ENCODE data around the gene LY6G5C.
A peak's percentile ranks its signal among the peaks of the same experiment; 100 is the strongest.

Gene LY6G5C, protein sequence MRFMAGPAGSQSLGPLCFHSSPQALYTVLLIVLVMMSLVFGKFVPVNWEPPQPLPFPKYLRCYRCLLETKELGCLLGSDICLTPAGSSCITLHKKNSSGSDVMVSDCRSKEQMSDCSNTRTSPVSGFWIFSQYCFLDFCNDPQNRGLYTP

DNA sequence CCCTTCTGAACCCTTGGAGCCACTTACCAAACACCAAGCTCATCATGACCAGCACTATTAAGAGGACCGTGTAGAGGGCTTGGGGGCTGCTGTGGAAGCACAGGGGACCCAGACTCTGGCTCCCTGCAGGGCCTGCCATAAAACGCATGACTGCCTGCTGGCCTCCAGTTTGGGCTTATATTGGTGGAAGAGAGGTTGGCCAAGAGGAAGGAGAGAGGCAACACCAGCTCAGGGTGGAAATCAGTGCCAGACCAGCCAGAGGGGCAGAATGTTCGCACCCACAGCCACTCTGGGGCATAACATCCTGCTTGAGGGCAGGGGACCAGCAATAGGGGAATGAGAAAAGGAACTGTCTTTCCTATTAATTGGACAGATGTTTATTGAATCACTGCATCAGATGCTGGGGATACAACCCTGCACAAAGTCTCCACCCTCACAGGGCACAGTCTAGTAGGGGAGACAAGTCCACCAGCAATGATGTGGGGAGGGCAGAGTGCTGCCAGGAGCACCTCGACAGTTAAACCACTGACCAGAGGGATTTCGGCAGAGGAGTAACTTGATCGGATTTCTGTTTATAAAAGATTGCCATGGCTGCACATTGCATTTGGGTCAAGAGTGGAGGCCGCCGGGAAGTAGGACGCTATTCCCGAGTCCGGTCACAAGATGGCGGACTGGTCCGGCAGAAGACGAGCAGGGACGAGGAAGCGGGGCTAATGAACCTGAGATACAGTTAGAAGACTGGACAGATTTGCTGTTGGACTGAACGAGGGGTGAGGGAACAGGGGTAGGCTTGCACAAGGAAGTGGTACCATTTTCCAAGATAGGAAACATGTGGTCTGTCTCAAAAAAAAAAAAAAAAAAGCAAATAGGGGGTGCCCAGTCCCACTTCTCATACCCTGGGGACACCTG, at the start of gene LY6G5C:
Gene LY6G5C, minus strand, starts transcription at position 842 of the 909 bp plus-strand sequence. Its CDS starts 694 bp downstream, at position 148.
- peak; percentile 90 for DNase-seq (ENCODE audit: low spot score)

DNA sequence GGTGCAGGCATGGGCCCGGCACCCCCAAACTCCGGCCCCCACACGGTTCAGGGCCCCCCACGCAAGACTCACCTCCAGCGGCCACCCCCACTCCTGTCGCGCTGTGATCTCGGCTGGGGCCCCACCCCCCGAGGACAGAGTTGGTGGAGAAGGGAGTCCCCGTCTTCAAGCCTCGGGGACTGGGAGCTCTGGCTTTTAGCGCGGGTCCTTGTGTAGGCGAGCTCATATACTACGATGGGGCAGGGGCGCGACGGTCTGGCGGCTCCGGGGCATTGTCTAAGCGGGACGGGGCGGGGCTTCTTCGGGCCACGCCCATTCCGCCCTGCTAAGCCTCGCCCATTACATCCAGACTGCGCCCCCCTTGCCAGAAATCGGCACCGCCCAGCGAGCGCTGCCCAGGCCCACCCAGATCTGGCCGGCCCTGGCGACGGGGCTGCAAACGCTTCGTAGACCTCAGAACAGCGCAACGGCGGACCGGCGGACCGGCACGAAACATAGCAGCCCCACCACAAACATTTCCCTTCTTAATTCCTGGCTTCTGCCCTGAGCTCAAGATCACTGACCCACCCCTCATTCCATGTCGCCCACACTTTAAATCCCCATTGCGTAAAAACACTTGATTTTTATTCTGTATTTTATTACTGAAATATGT, 49.2 kb upstream of the LY6G5C start:
- DNase-seq (ENCODE audit: low spot score), result peak; percentile 94

DNA sequence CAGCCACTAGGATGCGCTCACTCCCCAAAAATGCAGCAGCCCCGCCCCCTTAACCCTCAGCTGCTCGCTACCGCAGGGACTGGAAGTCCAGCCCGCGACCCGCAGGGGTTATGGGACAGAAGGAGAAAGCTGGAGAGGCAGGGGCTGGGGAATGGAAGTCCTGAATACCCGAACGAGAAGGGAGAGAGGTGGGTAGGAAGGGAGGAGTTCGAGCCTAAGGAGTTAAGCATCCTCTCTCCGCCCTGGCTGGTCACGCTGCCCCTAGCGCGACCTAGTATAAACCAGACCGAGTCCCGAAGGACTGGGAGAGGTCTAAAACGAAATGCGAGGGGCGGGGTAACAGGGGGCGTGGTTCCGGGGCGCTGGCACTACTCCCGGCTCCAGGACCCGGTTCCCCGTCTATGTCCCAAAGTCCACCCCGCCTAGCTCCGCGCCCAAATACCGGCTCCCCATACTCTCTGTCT, 48.7 kb upstream of the LY6G5C start:
- peak; percentile 95 for DNase-seq (ENCODE audit: low spot score)

DNA sequence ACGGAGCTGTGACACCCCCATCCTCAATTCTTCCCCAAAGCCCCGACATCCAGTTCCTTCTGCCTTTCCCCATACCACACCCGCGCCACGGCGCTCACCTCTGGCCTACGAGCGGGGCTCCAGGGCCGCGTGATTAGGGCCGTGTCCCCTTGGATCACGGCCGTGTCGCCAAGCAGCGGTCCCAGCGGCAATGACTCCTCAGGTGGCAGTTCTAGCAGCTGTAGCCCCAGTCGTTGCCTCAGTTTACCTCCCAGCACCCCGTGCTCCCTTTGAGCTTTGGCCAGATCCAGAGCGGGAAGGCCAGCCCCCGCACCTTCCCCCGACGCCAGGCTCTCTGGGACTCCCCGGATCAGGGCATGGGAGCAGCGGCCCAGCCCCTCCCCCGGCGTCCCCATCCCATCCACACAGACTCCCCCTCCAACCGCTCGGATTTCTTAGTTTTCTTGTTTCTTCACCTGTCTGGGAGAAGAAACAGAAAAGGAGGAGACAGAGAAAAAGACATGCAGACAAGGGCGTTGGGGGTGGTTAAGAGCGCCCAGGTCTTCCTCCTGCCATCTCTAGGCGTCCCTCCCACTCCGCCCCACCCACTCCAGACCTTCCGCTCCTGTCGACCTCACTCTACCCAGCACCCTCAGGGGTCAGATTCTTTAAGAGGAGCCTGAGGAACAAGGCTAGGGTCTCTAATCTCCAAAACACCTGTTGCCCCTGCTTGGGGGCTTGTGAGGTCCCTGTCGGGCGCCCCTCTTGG, 48.1 kb upstream of the LY6G5C start, which contains the start of gene DDAH2:
Gene DDAH2, minus strand, starts transcription at position 533 of the 748 bp plus-strand sequence. Its CDS starts 138 bp downstream, at position 395.
- DNase-seq (ENCODE audit: low spot score), result no peak

DNA sequence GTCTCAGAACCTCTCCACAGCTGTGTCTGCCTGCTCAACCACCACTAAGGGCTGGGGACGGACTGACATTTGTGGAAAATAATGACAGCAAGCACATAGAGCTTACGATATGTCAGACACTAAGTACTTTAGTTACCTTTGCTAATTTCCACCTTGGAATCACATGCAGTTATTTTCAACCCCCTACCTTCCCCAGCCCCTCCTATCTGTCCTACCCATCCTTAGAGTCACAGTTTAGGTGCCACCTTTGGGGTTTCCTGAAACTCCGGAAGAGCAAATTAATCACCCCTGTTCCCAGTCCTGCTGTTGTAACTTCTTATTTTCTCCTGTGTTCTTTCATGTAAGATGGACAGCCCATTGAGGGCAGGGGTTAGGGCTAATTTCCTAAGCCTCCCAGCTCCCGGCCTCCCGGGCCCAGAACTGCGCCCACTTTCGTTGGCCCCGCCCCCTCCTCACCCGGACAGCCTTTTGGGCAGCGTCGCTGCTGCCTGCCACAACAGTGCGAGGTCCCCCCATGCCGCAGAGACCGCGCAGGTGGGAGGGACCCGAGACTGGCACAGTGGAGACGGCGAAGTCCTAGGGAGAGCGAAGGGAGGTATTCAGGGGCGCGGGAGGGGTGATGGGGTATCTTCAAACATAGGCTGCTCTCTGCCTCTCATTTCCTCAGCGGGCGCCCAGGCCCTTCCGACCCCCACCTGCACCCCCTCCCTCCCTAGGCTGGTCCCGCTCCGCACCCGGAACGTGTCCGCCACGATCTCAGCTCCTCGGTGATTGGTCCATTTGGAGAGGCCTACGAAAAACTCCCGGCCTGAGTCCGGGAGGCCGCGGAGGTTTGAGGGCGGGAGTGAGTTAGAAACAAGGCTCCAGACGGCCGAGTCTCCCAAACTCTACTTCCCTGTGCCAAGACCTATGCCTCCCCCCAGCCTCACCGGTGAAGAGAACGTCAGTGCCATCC, 47.1 kb upstream of the LY6G5C start:
- DNase-seq (ENCODE audit: low spot score), result no peak

DNA sequence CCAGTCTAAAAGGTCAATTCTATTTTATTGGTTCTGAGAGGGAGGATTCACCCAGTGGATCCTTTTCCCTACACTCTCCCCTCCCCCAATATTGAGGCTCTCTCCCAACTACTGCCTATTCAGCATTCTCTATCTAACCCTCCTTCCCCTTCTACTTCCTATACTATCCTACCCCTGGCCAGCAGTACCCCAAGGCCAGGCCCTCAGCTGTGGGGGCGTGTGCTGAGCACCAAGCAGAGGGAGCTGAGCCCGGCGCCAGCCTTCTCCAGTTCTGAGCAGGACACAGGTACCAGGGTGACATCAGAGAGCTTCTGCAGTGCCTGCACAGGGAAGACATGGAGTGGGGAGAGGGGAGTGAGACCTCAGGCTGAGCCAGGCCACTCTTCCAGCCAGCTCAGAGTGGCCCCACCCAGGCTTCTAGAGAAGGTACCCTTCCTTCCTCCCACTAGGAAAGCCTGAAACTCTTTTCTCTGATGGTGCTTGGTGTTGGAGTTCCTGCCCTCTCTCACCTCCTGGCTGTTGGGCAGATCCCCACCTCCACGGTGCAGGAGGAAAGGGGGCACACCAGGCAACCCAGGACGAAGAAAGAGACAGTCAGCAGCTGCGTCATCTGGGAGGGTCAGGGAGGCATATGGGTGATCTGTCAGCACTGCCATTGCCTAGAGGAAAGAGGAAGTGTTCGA, 46.3 kb upstream of the LY6G5C start:
- no peak for DNase-seq (ENCODE audit: low spot score)

DNA sequence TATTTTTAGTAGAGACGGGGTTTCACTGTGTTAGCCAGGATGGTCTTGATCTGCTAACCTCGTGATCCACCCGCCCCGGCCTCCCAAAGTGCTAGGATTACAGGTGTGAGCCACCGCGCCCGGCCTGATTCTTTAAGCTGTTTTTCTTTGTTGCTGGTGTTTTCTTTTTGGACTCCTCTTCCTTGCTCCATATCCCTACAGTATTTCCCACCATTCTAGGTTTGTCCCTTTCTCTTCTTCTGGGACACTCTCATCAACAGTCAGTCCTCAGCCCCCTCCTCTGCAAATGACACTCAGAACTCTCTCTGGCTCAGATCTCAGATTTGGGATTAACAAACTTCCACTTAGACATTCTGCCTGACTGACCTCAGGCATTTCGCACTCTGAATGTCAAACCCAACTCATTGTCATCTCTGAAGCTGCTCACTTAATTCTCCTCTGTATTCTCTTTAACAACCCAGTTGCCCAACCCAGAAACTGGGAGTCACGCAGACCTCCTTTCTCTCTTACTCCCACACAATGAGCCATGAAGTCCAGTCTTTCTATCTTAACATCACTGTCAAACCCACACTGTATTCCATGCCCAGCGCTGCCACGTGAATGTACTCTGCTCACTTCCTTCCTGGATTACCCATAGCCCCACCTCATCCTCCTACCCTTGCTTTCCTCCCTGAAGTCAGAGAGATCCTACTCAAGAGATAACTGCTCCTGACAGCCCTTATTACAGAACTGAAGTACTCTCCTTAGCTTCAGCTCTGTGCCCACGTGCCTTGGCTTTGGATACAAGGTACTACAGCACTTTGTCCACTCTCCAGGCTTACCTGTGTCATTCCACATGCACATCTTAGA, 44.9 kb upstream of the LY6G5C start:
- DNase-seq (ENCODE audit: low spot score), result no peak

DNA sequence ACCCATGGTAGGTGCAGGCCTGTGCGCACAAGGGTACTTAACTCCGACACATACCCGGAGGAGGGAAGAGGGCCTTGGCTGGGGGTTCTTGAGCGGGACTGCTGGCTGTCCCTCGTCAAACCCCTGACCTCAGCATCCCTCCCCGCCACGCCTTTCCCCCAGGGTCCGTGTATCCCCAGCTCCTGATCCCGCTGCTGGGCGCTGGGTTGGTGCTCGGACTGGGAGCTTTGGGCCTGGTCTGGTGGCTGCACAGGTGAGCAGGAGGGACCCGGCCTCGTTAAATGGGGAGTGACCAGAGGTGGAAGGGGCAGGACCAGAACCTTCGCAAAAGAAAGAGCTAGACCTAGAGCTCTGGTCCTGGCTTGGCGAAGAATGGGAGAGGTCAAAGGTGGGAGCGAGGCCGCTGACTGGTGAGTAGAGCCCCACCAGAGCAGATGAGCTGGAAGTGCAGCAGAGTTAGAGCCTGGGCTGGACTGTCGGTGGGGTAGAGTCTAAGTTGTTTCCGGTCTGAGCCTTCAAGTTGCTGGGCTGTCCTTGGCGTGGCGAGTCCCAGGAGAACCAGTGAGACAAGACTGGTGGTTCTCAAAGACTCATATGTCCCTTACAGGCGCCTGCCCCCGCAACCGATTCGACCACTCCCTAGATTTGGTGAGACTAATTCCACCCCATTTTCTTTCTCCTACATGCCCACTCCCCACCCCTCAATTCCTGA, 43.3 kb upstream of the LY6G5C start:
- DNase-seq (ENCODE audit: low spot score), result no peak

DNA sequence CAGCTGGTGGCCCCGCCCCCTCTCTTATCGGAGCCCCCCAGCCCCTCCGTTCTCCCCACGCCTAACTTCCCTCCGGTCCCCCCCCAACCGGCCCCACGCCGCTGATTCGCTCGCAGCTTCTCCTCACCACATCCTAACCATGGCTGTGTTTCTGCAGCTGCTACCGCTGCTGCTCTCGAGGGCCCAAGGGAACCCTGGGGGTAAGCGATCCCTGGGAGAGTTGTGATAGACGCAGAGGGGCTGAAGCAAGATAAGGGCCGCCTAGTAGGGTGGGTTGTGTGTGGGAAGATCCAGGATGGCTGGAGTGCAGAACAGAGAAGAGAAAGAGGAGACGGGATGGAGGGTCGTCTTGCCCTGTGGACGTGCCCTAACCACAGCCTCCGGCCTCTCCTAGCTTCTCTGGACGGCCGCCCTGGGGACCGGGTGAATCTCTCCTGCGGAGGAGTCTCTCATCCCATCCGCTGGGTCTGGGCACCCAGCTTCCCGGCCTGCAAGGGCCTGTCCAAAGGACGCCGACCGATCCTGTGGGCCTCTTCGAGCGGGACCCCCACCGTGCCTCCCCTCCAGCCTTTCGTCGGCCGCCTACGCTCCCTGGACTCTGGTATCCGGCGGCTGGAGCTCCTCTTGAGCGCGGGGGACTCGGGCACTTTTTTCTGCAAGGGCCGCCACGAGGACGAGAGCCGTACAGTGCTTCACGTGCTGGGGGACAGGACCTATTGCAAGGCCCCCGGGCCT, 42.5 kb upstream of the LY6G5C start, which contains the start of gene MPIG6B:
Gene MPIG6B, plus strand, starts transcription at position 129 of the 735 bp plus-strand sequence. Its CDS starts 11 bp downstream, at position 140.
- DNase-seq (ENCODE audit: low spot score), result no peak

DNA sequence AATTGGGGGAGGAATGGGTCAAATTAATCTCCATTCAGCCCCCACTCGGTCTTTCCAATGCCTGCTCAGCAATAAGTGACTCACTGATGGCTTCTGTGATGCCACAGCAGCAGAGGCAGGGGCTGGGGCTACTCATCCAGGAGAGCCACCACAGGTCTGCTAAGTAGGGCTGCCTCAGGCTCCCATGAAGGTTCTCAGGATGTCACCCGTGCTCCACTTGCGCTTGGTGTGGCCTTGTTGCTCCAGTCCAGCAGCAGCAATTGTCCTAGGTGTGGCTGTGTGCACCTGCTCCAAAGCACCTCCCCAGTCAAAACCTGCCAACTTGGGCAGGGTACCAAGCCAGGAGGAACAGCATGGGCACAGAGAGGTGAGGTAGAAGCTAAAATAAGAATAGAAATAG, 41.3 kb upstream of the LY6G5C start:
- no peak for DNase-seq (ENCODE audit: low spot score)

DNA sequence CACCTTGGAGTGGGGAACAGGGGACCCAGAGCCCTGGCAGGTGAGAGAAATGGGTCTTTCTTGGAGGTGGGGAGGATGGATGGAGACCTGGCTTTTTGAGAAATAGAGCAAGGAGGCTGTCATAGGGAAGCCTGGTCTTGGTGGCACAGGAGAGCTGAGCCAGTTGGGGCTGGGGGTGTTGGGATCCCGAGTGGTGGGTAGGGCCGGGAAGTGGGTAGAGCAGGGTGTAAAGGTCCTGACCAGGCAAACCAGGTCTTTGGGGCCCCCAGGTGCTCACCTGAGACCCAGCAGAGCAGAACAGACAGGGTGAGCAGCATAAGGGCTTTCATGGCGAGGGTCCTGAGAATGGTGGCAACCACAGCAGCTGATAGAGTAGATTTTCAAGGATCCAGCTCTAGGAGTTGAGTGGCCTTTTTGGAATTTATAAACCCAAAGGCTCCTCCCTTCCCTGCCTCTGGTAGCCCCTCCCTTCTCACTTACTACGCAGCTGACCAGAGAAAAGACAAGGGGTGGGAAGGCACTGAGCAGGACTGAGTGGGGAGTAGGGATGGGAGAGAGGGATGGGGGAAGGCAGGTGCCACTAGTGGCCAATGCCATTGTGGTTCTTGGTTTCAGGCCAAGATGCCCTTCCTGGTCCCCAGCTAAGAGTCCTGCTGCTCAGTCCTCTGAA, 40.6 kb upstream of the LY6G5C start, which contains the start of gene LY6G6C:
Gene LY6G6C, minus strand, starts transcription at position 396 of the 670 bp plus-strand sequence. Its CDS starts 67 bp downstream, at position 329.
- DNase-seq (ENCODE audit: low spot score), result no peak

DNA sequence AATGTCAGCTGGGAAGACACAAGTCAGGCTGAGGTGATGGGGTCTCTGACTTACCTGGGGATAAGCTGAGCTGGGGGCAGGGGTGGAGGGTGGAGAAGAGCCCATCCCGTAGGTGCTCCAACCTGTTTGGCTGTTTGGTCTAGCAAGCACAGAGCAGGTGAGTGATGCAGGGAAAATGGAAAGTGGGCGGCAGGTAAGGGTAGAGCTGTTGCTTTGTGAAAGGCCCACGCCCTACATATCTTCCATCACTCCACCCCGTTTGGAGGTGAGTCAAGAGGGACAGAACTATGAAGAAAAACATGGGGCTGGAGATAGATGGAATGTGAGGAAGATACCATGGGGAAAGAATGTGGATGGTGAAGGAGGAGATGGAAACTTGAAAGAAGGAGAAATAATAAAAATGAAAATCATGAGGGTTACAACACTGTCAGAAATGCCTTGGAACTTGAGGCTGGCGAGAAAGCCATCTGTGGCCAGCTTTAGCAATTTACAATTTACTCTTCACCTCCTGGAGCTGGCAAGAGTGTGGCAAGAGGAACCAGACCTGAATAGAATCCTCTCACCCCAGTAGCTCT, 39.4 kb upstream of the LY6G5C start:
- no peak for DNase-seq (ENCODE audit: low spot score)

DNA sequence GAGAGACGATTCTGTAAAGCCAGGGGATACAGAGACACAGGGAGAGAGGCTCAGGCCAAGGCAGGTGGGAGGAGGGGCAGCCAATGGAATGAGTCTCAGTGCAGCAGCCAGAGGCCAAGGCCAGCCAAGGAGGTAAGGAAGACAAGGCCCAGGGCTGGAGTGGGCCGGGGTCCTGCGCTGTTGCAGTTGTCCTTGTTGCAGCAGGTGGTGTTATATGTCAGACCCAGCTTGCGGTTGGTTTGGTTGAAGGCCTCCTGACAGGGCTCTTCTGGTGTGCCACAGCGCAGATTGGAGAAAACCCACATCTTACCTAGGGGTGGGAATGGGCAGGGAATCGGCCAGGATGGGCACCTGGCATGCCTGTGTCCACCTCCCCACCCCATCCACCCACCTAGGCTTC, 38.1 kb upstream of the LY6G5C start:
- DNase-seq (ENCODE audit: low spot score), result no peak

DNA sequence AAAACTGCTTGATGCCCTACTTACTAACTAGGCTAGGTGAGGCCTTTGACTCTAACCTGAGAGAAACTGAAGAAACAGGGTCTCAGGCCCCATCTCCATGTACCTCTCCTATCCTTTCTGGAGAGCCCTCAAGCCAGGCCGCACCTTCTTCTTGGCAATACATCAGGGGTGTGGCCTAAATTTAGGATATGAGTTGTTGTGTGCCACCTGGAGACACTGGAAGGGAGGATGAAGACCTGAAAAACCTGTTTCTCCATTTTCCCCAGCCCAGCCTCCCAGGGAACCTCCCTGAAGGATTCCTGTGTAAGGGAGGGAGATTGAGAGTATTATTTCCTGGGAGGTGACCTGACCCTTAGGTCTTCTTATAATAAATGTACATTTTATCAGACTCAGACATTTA, 37.4 kb upstream of the LY6G5C start:
- DNase-seq (ENCODE audit: low spot score), result no peak

DNA sequence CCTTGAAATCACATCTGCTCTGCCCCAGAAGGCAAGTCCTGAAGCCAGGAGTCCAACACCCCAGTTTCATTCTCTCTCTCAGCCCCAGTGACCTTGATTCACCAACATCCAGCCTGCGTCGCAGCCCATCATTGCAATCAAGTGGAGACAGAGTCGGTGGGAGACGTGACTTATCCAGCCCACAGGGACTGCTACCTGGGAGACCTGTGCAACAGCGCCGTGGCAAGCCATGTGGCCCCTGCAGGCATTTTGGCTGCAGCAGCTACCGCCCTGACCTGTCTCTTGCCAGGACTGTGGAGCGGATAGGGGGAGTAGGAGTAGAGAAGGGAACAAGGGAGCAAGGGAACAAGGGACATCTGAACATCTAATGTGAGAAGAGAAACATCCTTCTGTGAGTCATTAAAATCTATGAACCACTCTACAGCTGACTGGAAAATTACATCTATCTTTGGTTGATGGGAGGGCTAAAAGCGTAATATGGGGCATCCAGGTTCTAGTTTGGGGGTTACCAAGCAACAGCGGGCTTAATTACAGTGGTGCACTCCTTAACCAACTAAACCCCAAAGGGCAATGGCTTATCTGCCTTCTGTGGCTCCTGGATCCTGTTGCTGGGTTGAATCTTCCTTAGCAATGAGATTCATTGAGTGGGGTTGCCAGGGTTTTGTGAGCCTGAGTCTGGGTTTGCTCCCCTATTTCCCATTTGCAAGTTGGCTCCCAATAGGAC, 36.8 kb upstream of the LY6G5C start:
- no peak for DNase-seq (ENCODE audit: low spot score)

Measured in GM03348 (cell line).